Dedifferentiated amniotic fluid mesenchymal stem cell (primary cell): ENCODE results near the gene SPATA13.
"Not testable (repeated sequence)": the region's sequence is repeated elsewhere in the genome, so short reads cannot be mapped to it uniquely, and the experiment has no call there.

Experiments used
- DNase-seq: peaks from one replicate; pipeline ENCODE4 v3.0.0-alpha.2; 2016; ENCODE audit errors: extremely low spot score

The SPATA13 gene

DNA sequence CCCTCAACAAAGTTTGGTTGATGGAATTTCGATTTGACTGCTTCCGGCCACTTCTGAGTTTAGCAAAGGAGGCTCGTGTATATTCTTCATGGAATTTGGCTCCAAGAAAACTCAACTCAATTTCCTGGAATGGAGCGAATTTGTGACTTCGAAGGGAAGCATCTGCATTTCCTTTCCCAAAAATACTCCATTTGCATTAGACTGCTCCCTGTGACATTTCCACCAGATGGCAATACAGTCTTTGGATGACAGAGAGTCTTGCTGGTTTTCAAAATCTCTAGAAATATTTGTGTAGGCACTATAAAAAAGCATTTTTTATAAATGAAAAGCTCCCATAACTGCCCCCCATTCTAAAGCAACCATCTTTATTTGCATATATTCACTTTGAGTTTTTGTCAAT, 152.9 kb downstream of the SPATA13 start:
- no peak for DNase-seq

DNA sequence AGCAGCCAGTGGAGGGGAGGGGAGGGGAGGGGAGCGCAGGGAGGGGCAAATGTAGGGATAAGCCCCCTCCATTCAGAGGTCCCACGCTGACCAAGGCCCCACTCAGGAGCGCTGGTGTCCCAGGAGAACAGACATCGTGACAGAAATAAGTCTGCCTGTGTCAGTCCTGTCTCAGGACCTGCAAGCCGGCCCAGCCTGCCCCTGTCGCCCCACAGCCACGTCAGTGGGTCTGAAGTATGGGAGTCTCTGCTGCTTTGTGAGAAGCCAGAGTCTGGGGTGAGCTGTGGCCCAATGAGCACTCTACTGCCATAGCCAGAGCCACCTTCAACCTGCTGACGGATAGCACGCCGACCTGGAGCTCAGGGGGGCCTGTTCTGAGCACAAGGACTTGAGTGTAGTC, 157.3 kb downstream of the SPATA13 start:
- DNase-seq, result not testable (repeated sequence)

DNA sequence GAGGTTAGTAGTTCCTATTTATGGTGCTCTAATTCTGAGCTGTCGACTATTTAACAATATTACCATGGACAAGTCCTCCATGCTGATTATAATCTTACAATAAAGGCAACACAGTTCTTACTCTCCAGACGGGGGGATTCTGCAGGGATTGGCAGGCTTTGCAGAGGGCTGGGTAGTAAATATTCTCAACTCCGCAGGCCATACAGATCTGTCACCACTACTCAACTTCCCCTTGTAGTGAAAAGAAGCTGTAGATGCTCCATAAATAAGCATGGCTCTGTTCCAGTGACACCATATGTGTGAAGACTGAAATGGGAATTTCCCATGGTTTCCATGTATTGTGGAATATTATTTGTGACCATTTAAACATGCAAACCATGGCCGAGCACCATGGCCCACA, 158.4 kb downstream of the SPATA13 start:
- DNase-seq, result not testable (repeated sequence)

DNA sequence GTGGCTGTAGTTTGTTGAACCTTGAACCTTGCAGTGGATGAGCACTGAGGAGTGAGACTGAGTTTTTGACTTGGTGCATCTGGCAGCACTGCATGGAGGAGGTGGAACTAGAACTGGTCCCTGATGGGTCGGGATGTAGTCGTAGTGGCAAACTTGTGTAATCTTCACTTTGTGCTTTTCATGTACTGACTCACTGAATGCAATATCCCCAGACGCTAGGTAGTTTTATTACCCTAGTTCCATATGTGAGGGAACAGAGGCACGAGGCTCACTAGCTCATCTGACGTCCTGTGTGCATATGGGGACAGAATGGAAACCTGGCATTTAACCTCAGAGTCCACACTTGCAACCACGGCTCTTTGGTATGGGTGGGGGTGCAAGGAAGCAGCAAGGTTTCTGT, 159.1 kb downstream of the SPATA13 start:
- not testable (repeated sequence) for DNase-seq

DNA sequence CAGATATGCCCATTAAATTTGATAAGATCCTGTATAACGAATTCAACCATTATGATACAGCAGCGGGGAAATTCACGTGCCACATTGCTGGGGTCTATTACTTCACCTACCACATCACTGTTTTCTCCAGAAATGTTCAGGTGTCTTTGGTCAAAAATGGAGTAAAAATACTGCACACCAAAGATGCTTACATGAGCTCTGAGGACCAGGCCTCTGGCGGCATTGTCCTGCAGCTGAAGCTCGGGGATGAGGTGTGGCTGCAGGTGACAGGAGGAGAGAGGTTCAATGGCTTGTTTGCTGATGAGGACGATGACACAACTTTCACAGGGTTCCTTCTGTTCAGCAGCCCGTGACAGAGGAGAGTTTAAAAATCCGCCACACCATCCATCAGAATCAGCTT, 160.9 kb downstream of the SPATA13 start:
- DNase-seq, result not testable (repeated sequence)

DNA sequence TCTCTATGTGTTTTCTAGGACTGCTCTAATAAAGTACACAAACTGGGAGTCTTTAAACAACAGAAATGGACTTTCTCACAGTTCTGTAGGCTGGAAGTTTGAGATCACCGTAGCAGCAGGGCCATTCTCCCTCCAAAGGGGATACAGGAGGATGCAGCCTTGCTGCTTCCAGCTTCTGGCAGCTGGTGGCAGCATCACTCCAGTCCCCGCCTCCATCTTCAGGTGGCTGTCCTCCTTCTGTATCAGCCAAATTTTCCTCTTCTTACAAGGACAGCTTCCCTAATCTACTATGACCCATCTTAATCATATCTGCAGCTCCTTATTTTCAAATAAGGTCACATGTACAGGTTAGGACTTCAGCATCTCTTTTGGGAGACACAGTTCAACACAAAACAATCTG, 161.9 kb downstream of the SPATA13 start:
- not testable (repeated sequence) for DNase-seq

DNA sequence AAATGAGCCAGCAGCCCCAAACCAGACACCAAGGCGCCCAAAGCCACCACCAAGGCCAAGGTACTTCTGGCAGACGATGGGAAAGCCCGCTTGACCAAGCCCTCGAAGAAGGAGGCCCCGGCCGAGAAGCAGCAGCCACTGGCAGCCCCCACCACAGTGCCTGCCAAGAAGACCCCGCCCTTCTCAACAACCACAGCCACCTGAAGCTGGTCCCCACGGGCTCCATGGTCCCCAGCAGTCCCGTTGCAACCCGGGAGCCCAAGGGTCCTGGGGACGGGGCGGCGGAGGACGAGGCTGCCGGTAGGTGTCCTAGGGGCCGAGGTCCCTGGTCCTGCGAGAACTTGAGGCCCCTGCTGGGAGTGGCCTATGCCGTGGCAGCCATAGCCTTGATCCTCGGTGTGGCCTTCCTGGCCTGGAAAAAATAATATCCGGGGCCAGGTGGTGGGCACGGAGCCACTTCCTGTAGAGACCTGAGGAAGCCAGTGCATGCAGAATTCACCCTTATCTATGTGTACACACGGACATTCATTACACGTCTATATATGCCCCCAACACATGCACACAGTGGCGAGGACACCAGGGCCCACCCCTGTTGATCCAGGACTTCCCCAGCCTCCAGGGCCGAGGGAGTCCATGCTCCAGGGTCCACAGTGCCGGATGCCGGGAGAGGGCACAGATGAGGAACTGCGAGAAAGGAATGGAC, 162.7 kb downstream of the SPATA13 start:
- DNase-seq, result no peak

DNA sequence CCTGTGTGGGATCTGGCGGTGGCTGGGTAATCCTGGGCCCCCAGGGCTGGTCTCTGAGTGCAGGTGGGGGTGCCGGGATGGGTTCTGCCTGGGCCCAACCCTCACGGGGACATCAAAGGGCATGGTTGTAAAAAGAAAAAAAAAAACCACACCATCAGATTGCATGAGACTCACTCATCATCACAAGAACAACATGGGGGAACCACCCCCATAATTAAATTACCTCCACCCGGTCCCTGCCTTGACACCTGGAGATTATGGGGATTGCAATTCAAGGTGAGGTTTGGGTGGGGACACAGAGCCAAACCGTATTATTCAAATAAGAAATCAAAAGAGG, 163.2 kb downstream of the SPATA13 start:
- DNase-seq, result no peak

DNA sequence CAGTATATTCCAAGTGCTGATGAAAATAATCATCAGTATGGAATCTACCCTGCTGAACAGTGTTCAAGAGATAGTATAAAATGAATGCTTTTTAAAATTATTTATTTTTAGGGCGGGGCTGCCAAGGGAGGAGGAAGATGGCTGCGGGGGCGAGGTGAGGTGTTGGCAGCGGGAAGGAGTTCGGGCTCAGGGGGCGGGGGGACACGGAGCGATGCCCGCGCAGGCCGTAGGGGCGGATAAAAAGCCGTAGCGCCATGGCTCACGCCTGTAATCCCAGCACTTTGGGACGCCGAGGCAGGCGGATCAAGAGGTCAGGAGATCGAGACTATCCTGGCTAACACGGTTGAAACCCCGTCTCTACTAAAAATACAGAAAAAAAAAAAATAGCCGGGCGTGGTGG, 167.1 kb downstream of the SPATA13 start:
- not testable (repeated sequence) for DNase-seq

DNA sequence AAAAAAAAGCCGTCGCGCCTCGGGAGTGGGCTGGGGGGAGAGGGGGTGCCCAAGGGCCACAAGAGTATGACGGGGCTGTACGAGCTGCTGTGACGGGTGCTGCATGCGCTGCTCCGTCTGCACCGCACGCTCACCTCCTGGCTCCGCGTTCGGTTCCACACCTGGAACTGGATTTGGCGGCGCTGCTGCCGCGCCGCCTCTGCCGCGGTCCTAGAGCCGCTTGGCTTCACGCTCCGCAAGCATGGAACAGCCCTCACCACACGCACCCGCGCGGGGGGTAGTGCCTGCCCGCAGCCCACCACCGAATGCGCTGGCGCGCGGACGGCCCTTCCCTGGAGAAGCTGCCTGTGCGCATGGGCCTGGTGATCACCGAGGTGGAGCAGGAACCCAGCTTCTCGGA, 167.6 kb downstream of the SPATA13 start:
- no peak for DNase-seq

DNA sequence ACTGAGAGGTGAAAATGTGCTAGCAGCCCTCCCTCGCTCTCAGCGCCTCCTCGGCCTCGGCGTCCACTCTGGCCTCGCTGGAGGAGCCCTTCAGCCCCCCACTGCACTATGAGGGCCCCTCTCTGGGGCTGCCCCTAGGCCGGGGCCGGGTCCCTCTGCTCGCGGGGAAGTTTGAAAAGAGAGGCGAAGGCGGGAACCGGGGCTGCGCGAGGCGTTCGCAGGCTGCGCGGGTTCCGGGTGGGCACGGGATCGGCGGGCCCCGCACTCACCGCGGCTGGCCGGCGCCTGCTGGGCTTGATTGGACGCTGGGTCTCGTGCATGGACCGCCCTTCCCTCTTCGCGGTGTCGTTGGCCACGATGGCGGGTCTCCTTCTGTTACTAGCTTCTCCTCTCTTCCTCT, 178.2 kb downstream of the SPATA13 start:
- no peak for DNase-seq

DNA sequence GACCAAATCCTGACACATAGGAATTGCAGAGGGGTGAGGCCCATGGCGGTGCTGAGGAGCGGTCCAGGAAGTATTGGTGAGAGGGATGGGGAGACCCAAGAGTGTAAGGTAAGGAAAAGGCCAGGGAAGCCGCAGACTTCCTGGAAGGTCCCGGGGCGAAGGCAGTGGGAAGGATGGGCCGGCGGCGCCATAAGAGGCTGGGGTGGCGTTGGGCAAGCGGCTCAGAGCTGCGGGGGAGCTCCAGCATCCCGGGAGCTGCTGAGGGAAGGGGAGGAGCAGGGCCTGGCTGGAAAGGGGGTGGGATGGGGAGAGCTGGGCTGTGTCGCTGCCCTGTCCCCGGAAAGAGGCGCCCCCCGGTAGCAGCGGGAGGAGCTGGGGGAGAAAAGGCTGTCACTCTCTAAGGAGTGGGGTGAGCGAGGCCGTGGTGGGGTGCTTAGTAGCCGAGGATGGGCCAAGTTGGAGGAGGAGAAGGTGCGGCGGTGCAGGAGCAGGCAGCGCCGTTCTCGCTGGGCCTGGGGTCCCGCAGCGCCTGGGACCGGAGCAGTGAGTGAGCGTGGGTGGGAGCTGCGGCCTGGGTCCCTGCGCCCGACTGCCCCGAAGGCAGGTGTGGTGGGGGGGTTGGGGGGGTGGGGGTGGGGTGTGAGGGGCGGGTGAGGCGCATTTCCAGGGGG, 179.6 kb downstream of the SPATA13 start:
- DNase-seq, result no peak

DNA sequence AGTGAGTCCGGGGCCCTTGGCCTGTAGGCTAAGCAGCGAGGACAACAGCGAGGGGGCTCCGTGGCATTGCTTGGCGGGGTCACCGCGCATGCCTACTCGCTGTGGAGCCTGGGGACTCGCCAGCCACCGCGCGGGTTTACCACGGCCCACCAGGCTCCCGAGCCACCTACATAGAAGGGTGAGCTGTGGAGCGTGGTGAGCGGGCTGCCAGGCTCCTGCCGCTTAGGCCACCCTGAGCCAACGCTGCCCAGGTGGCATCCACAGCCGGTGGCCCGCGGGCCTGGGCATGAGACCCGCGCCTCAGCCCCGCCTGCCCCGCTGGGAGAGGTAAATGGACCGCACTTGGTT, 180.1 kb downstream of the SPATA13 start:
- DNase-seq, result no peak

DNA sequence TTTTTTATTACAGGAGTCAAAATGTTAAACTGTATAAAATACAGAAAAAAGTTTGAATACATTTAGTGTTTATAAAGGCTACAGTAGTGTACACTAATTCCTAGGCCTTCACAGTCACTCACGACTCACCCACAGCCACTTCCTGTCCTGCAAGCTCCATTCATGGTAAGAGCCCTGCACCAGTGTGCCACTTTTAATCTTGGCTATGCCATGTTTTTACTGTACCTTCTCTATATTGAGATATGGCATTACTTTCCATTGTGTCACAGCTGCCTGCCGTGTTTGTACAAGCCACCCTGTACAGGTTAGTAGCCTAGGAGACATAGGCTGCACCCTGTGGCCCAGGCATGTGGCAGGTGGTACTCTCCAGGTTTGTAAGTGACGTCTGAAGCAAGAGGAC, 180.9 kb downstream of the SPATA13 start:
- no peak for DNase-seq

DNA sequence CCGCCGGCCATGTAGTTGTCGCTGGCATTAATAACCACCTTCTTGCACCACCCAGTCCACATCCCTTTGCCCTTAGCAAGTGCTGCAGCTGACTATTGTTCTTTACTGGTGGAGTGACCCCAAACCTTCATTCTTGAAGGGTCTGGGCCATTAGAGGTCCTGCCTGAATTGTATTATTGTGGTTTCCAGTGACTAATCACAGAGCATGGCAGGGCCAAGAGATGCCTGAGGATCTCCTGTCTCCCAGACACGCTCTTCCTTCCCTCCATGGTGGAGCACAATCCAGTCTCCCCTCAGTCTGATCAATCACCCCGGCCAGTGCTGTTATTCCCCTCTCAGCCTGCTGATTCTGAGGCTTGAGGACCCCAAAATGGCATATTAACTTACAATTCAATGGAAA, 187.9 kb downstream of the SPATA13 start:
- DNase-seq, result no peak

DNA sequence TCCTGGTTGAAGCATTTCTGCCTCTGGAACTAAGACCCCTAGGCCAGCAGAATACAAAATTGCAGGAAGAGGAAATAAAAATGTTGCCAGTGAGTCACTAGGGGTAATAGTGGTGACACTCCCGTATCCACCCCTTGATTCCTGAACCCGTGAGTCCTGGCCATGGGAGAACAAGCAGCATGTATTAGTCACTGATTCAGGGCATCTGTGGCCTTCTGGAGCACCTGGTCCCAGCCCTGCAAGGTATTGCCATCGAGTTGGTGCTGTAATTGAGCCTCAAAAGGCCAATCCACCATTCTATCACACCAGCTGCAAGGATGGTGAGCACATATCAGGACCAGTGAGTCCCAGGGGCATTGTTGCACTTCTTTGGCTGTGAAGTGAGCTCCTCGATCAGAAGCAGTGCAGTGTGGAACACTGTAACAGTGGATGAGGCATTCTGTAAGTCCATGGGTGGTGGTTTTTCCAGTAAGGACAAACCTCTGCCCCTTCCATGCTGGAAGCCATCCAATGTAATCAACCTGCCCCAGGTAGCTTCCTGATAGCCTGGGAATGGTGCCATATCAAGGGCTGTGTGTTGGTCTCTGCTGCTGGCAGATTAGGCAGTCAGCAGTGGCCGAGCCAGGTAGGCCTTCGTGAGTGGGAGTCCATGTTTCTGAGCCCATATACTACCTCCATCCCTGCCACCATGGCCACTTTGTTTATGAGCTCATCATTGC, 188.4 kb downstream of the SPATA13 start:
- DNase-seq, result no peak

DNA sequence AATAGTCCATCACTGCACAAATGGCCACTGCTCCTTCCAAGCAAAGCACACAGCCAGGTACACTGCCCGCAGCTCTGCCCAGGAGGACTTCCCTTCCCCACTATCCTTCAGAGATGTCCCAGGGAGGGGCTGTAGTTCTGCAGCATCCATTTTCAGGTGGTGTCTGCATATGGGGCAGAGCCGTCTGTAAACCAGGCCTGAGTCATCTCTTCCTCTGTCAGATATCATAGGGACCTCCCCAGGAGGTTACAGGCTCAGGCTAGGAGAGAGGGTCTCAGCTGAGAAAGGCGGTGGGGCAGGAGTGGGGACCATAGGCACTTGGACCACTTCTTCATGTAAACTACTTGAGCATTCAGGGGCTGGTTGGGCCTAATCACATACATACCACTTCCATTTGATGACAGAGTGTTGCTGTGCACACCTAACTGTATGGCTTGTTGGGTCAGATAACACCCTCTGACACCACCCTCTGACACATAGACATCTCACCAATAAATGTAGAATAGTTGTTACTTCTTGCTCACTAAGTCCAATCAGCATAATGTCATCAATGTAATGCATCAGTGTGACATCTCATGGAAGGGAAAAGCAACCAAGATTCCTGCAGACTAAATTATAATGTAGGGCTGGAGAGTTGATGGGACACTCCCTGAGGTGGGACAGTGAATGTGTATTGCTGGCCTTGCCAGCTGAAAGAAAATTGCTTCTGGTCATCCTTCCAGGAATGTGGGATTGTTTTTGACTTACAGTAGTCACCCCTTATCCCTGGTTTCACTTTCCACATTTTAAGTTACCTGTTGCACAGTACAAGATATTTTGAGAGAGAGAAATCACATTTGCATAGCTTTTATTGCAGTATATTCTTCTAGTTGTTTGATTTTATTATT, 189.5 kb downstream of the SPATA13 start:
- not testable (repeated sequence) for DNase-seq

DNA sequence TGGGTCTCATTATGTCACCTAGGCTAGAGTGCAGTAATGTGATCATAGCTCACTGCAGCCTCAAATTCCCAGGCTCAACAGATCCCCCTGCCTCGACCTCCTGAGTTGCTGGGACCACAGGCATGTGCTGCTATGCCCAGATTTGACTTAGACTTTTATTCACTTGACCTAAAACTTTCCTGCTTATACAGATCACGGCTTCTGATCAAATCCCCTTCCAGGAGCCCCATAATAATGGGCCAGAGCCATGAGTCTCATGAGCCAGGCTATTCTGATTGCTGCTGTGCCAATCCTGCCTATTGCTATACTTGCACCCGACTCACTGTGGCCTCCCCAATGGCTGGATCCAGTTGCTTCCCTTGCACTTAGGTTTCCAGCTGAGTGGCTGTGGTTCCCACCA, 190.9 kb downstream of the SPATA13 start:
- DNase-seq, result no peak

DNA sequence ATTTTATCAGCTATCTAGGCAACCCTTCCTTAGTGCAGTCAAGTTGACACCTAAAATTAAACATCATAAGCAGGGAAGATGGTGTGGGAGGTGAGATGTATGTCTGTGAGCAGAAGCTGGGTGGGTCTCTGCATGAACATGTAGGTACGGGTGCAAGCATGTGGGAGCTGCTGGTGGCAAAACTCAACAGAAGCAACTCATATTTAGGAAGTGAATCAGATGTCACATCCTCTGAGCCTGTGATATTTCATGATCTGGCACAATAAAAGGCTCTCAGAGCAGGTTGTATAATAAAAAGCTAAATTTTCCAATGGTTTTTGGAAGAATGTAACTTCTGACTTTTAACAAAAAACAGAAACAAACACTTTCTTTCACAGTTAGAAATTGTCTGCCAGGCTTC, 193.2 kb downstream of the SPATA13 start:
- no peak for DNase-seq

DNA sequence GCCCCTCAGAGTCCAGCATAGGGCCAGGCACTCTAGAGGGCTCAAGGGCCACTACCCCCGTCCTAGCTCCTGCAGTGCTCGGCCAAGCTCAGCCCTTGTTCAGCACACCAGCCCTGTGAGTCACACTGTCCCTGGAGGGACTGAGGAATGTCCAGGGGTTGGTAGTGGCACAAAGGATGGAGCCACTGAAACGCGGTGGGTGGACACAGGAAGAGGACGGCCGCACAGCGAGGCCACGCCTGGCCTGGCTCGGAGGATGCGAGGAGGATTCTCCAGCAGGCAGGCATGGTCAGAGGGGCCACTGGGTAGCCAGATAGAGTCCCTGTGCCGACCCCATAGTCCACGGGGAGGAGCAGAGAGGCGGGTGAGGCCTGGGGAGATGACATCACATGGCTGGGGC, 194.6 kb downstream of the SPATA13 start:
- no peak for DNase-seq

DNA sequence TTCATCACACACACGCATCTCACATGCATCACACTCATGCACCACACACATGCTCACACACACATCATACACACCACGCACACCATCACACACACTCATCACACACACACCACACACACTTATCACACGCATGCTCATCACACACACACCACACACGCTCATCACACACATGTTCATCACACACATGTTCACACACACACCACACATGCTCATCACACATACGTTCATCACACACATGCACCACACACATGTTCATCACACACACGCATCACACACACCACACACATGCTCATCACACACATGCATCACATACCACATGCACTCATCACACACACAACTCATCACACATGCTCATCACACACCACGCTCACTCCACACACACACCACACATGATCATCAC, 195.8 kb downstream of the SPATA13 start:
- DNase-seq, result no peak
